HG03060 (cell line): ENCODE measurements around the gene FCHSD2.

Experiments
- ATAC-seq: cut with Tn5 transposase; IDR thresholded peaks from one replicate; pipeline ENCODE4 v1.9.1; 2021; ENCODE audit warnings: low read depth, moderate number of reproducible peaks; ENCODE audit not compliant: unreplicated experiment

Gene FCHSD2

DNA sequence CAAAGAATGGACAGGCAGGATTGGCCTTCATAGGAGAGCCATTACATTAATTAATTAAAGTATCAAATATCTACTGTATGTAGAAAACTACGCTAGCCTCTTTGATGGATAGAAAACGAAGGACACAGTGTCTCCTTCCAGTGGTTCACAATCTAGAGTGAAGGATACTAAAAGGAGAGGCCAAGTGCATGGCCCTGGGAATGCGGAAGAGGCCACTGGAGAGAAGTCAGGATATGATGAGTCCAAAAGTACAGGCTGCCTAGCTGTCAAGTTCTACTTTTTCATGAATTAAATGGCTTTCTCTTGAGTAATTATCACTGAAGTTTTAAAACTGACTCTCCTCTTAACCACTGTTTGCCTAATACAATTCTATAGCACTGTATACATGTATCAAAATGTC lies 286.1 kb downstream of the FCHSD2 start:
- no peak for ATAC-seq

DNA sequence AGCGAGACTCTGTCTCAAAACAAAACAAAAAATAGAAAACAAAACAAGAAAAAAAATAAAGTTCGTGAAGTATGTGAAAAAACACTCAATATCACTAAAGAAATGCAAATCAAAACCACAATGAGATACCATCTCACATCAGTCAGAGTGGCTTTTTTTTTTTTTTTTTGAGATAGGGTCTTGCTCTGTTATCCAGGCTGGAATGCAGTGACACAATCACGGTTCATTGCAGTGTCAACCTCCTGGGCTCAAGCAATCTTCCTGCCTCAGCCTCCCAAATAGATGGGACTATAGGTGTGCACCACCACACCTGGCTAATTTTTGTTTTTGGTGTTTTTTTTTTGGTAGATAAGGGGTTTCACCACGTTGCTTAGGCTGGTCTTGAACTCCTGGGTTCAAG lies 290.4 kb downstream of the FCHSD2 start:
- ATAC-seq, result no peak

DNA sequence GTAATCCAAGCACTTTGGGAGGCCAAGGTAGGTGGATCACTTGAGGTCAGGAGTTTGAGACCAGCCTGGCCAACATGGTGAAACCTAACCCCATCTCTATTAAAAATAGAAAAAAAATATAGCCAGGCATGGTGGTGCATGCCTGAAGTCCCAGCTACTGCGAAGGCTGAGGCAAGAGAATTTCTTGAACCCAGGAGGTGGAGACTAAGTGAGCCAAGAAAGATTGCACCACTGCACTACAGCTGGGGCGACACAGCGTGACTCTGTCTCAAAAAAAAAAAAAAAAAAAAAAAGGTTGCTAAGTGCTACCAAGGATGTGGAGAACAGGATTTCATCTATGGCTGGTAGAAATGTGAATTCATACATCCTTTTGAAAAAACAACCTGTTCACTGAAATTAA lies 291.3 kb downstream of the FCHSD2 start:
- no peak for ATAC-seq

DNA sequence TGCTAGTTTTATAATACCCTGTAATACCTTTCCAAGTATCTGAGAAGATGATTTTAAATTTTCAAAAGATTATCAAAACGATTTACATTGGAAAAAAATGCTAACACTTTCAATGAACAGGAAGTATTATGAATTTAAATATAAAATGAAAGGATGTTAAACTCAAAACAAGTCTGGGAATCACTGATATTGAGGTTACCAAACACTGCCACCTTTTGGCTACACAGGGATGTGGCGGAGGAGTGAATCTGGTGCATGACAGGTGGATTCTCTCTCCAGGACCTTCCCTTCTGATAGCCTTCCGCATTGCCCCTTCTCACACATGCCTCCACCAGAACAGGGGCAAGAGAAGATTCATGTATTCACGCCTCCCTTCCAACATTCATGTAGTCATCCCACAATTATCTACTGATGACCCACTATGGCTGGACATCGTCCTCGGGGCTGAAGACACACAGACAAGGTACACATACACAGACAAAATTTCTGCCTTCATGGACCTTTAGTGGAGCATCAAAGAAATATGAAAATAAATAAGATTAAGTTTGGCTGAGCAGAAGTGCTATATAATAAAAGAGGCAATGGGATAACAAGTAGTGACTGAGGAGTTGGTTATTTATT lies 293.2 kb downstream of the FCHSD2 start:
- ATAC-seq, result no peak

DNA sequence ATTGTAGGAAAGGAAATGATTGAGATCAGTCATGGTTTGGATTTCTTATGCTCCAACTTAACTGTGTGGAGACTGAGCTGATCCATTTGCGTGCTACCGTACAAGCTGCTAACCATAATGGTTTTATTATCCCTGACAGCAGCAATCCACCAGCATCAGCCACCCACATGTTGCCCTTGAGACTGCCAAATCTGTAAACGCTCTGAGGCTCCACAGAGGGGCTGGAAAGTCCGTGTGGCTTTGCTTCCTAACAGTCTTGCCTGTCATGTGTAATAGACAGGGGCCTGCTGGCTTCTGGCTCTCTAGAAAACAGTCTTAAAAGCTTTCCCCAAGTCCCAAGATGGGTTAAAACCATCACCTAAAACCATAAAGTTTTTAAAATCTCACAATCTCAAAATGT lies 297.8 kb downstream of the FCHSD2 start:
- no peak for ATAC-seq

DNA sequence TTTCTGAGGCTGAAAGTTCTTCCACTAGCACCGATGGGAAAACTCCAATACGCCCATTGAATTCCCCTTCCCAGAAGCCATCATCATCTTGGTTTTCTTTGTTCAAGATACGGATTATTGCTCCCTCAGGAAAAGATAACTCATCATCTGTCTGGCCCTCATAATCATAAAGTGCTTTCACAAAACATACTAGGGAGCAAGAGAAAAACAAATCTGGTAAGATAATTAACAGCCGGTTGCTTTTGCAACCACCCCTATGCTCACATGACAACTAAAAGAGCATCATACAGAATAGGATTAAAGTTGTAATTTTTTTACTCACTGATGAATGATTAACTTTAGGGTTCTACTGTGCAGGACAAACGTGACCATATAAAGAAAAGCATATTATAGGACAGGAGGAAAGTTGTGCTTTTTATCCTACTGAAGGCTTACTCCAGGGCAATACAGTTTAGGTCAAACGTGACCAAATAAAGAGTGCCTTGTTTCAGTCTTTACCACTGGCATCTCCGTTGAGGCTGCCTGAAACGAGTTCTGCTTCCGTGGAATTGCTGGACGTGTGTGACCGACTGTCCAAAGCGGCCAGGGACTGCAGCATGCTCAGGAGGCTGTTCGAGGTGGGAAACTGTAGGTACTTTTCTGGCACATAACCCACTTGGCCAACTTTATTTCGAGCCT lies 299.3 kb downstream of the FCHSD2 start:
- no peak for ATAC-seq

- ATAC-seq, result no peak
Observed at GRCh38 chr11:72842126-72842525, 300.0 kb downstream of the FCHSD2 start.

DNA sequence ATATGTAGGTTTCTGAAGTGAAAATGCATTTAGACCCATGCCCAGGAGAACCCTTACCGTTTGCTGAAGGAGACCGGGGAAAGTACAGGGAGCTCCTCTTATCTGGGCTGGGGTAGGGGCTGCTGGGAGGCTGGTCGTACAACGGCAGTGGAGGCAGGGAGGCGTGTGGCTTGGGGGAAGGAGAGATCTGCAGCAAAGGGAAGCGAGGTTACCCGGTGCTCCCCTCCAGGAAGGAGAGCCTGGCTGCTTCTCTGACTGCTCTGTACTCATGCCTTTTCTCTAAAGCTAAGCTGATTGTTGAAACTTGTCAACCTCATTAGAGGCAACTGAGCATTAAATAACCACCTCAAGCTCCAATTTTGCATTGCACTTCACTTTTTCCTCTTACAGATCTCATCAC lies 300.7 kb downstream of the FCHSD2 start:
- no peak for ATAC-seq

GRCh38 chr11:72840780-72841179 lies 301.3 kb downstream of the FCHSD2 start:
- no peak for ATAC-seq

- no peak for ATAC-seq
Observed at GRCh38 chr11:72838691-72839305, 303.3 kb downstream of the FCHSD2 start.

DNA sequence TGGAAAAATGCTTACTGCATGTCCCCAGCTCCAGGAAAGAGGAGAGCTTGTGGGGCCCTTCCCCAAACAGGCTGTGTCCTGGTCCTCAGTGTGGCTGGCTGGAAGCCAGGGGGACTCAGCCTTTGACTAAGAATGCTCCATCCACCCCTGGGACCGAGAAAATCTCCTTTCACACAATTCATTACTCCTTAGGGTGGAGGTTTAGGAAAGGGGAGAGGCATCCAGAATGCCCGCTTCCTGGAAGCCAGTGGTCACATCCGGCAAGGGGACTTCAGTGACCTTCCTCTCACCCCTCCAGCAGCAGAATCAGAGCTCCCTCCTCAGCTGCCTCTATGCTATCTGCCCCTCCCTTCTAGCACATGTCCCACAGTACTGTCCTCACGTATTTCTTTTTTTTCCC lies 306.0 kb downstream of the FCHSD2 start:
- ATAC-seq, result no peak

- no peak for ATAC-seq
Observed at GRCh38 chr11:72834905-72835304, 307.2 kb downstream of the FCHSD2 start.

DNA sequence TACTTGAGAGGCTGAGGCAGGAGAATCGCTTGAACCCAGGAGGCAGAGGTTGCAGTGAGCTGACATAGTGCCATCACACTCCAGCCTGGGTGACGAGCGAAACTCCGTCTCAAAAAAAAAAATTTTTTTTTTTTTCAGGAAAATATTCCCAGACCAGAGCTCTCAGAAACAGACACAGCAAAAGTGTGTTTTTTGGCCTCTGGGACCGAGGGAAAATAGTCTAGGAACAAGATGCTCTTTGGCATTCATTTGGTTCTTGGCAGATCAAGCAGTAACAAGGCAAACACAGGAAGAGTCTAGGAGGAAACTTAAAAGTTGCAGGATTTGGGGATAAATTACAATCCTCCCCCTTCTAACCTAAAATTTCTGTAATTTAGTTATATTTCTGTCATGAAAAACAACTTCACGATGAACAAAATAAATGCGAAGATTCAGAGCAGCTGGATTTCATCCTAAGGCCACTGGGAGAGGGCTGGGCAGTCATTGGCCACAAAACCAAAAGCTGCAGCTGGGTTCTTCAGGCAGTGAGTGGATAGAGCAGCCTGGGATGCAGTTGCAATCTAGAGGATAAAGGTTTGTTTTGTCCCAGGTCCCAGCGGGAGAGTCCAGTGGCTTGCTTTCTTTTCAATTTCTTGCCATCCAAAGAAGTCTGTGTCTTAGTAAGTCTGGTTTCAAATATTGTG lies 308.2 kb downstream of the FCHSD2 start:
- ATAC-seq, result no peak

GRCh38 chr11:72833083-72833733 lies 308.9 kb downstream of the FCHSD2 start:
- no peak for ATAC-seq

GRCh38 chr11:72832301-72833082 lies 309.6 kb downstream of the FCHSD2 start:
- no peak for ATAC-seq

- ATAC-seq, result no peak
Observed at GRCh38 chr11:72831521-72832300, 310.4 kb downstream of the FCHSD2 start.

DNA sequence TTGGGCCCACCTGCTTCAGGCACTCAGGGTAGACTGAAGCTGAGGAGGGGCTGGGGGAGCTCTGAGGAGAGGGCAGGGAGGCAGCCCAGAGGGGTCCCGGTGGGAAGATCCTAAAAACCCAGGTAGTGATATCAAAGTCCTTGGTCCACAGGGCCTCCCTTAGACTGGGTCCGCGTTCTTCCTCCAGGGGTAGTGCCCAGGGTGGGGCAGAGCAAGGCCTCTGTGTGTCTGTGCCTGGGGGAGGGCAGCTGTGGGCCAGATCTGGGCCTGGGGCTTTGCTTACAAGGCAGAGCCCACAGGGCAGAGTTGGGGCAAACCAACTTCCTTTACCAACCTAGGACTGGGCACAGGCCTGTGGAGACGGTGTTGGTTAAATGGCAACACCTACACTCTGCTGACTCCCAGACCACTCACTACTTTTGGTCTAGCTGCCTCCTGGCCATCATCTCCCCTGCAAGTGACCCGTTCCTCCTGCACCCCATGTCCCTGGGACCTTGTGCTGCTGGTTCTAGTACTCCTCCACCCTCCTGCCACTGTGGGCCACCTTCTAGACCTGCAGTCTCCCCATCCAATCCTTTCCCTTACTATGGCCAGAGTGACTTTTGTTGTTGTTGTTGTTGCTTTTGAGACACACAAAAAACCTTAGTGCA lies 312.1 kb downstream of the FCHSD2 start:
- ATAC-seq, result no peak

- ATAC-seq, result no peak
Observed at GRCh38 chr11:72829178-72829577, 312.9 kb downstream of the FCHSD2 start.

GRCh38 chr11:72828692-72829101 lies 313.4 kb downstream of the FCHSD2 start:
- ATAC-seq, result no peak
